ENCODE data around the gene CD207. TPM values are rescaled to one million over a fixed set of nuclear protein-coding genes. Genes with fewer than 3 reads are reported as not detected.
"Not testable (repeated sequence)": the region's sequence is repeated elsewhere in the genome, so short reads cannot be mapped to it uniquely, and the experiment has no call there.

CD207 gene
- polyA plus RNA-seq, 12 donors, result 0.11 to 3.2 (median 0.27) TPM; not detected in 5

DNA sequence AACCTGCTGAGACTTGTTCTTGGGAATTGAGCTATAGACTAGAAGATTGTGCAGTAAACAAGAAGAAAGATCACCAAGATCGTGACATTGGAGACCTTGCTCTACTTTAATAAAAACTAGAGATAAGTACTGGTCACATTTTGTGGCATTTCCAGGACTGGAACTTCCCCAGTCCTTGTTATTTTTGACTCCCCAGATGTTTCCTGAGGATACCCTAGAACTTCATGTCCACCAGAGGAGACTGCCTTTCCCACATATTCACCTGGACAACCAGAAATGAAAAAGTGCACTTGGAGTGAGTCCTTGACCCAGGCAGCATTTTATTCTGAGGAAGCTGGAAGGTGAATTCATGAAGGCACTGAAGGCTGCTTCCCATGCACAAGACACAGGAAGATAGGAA, 5.7 kb downstream of the CD207 start:
- no peak for DNase-seq

DNA sequence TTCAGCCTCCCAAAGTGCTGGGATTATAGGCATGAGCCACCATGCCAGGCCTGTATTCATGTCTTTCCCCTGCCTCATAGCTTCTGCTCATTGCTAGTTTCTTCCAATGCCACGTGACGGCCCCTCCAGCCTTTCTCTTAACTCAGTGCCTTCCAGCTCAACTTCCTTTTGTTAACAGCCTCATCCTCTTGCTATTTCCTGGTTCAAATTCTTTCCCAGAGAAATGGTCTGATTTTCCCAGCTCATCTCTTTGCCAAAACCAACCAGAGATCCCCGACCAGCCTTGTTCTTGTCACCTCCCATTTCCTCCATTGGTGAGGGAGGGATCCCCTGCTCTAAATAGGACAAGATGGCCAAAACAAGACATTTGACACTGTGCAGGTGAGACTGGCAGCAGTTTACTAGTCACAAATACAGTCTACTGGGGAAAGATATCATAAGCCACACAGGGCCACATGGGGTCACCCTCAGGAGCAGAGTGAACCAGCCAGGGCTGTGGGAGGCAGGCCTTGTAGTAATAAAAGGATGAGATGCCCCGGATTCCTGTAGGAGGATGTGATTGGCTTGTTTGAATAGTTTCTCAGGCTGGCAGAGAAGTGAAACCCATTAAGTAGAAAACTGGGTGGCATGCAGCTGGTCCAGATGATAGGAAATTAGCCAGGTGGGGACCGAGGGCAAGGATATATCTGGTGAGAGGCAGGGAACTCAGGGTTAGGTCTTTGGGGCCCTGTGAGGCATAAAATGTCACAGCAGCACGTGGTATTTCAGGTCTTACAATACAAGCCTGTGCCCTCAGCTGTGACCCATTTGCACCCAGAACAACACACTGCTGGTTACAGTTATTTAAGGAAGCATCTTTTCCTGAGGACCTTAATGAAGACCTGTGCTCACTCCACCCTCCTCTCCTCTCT, 6.4 kb downstream of the CD207 start:
- DNase-seq, result no peak

DNA sequence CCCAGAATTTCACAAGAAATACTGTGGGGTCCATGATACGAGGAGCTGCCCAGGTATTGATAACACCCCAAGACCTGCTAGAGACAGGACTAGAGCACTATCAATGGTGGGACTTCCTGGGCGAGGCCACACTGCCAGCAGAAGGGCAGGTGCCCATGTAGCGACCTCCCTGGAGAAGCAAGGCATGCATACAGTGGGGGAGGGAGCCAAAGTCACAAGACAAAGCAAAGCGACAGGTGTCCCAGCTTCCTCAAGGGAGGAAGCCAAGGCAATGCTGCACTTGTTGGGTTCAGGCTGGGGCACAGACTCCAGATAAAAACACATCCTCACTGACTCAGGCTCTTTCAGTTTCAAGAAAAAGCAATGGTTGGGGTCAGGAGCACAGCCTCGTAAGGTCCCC, 7.5 kb downstream of the CD207 start:
- no peak for DNase-seq

GRCh38 chr2:70827388-70827787, 8.2 kb downstream of the CD207 start:
- DNase-seq, result no peak

DNA sequence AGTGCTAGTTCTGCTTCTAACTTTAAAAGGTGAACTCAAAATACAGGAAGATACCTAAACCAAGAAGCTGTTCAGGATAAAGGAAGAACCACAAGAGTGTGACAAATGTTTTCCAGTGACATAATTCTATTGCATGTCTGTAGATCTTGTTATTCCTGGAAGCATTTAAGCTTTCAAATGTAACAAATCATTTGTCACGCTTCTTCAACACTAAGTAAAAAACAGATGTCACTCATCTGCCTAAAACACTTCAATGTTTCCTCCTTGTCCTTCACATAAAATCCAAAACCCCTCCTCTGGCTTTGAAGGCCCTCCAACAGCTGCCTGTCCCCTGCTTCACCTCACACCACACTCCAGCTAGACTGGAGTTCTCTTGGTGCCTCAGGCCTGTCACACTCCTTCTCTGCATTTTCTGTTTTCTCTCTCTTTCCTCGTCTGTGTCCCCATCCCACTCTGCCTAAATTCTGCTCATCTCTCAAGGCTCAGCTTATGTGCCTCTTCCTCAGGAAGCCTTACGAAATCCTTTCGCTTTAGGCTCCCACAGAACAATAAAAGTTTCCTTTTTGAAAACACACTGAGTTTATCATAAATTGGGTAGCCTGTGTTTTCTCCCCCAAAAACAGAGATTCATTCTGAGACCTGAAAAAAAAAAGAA, 8.8 kb downstream of the CD207 start:
- no peak for DNase-seq

GRCh38 chr2:70823249-70823648, 12.4 kb downstream of the CD207 start:
- DNase-seq, result no peak

DNA sequence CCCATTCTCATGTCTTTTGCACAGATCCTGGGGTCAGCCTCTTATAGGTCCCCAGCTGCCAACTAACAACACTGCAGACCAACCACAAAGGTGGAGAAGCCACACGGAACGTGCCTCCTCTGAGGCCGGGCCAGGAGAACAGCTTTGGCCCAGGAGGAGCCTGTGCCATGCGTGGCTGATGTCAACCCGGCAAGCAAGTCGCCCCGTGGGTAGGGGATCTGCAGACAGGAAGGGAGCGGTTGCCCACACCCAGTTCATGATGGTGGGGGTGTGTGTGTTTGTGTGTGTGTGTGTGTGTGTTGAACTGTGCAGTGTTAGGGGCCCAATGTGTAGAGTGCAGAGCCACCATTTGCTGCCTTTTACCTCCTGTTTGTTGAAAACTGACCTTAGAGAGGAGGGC, 12.8 kb downstream of the CD207 start:
- DNase-seq, result no peak

GRCh38 chr2:70820499-70820898, 15.1 kb downstream of the CD207 start, which contains the start of gene CLEC4F:
CLEC4F (minus strand) TSS chr2:70820599; CDS start chr2:70820523, 76 bp downstream.
- DNase-seq, result no peak

DNA sequence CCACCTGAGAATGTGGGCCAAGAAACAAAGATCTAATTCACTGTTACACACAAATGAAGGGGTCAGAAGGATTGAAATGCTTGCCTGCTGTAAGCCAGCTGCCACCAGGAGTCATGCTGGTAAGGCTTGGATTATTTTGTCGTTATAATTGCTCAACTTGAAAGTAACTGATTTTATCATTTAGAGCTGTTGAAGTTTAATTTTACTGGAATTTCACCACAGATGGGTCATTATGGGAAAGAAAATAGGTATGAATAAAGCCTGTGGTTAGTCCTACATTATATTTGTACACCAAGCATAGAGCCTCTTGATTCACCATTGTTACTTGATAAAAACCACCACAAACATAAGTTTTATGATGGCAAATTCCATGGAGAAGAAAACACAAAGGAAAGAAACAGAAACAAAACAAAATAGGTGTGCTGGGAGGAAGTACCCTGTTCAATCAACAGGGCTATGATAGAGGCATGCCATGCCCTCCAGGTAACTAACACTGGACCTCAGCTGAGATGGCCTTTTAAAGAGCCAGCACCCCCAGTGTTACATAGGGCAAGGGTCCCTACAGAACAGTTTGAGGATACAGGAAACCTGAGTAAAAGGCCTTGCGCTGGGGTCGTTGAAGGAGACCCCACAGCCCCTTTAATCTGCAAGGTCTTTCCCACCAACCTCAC, 18.2 kb downstream of the CD207 start:
- DNase-seq, result no peak

DNA sequence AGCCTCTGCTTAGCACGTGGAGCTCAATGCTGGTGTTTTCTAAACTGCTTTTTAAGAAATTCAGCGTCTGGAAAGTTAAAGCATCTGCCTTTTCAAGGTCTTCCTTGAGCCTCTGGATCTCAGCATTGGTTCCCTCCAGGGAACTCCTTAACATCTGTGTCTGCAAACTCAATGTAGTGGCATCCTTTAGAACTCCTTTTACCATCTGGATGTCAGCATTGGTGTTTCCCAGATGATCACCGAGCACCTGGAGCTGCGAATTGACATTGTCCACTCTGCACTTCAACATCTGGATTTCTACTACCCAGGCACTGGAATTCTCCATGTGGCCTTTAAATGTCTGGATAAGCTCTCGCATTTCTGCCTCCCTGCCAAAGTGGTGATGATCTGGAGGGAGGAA, 18.9 kb downstream of the CD207 start:
- no peak for DNase-seq

DNA sequence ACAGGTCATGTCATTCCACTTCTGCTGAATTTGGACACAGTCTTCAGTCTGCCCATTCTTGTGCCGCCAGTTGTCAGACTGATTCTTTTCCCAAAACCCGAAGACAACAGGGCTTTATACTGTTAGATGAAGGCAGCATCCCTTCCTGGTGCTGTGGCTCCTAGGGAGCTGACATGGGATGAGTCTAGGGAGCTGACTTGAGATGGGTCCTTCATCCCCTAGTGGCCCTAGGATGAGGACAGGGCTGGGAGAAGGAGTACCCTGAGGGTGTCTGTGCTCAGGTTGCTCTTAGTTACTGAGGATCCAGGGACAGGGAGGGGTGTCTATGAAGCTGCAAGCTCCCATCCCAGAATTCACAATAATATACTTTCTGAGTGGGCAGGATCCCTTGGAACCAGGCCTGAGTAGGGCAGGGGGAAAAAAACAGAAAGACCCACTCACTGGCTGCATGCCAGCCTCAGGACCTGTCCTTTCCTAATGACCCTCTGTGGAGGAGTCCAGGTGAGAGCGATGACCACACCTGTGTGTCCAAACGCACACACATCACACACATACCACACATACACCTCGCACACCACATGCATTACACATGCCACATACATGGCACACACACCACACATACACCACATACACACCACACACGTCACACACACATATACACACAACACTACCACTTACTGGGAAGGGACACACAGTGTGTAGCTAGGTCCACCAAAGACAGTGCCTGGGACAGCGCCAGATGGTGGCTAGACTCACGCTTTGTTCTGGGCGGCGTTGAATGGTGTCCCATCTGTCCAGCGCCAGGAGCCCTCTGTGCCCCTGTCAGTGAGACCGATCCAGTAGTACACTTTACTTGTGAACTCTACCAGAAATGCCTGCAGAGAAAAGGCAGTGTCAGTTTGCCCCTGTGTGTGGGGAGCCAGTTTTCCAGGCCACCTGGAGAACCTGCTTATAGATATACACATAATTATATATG, 26.3 kb downstream of the CD207 start:
- no peak for DNase-seq

DNA sequence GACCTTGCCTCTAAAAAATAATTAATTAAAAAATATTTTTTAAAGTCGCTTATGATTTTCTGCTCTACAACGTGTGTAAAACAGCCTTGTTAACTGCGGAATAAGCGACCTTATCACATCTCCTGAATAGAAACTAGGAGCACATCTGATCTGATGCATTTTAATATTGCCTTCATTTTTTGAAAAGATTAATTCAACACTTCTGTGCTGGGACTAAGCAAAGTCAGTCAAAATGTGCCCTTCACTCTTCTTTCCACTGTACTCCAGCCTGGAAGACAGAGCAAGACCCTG, 27.8 kb downstream of the CD207 start:
- no peak for DNase-seq

- no peak for DNase-seq
Measured at GRCh38 chr2:70807102-70807827, 28.4 kb downstream of the CD207 start.

DNA sequence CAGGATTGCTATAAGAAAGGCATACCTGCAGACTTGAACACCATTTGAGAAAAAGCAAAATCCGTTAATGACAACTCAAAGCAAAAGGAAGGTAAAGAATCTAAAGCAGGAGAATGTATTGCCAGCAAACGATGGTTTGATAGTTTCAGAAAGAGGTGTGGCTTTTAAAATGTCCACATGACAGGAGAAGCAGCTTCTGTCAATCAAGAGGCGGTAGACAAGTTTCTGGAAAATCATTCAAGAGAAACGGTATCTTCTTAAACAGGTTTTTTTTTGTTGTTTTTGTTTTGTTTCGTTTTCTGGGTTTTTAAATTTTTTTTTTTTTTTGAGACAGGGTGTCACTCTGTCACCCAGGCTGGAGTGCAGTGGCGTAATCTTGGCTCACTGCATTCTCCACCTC, 29.0 kb downstream of the CD207 start:
- DNase-seq, result no peak

- DNase-seq, result no peak
Measured at GRCh38 chr2:70806013-70806412, 29.6 kb downstream of the CD207 start.

DNA sequence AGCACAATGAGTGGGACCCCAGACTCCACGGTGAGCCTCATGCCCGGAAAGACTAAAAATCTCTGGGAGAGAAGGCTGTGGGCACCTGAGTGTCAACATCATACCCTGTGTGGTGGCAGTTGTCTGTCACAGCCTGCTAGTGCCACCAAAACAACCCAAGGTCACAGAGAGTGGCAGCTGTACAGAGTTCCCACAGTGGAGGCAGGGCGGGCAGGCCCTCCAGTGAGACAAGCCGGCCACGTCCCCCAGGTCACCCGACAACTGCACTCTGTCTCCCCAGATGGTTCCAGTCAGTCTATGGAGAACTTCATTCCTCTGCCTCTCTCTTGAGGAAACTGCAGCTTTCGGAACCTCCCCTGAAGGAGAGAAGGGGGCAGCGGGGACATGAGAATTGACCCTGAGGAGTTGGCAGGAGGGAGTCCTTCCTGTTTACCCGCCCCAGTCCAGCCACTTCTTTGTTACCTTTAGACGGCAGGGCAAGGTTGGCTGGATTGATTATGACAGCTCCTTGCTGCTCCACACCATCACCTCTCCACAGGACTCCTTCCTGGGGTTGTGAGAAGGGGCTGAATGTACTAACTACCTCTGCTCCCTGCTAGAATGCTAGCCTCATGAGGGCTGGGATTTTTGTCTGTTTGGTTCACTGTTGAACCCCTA, 33.9 kb downstream of the CD207 start:
- DNase-seq, result no peak

GRCh38 chr2:70799706-70800105, 35.9 kb downstream of the CD207 start:
- no peak for DNase-seq

DNA sequence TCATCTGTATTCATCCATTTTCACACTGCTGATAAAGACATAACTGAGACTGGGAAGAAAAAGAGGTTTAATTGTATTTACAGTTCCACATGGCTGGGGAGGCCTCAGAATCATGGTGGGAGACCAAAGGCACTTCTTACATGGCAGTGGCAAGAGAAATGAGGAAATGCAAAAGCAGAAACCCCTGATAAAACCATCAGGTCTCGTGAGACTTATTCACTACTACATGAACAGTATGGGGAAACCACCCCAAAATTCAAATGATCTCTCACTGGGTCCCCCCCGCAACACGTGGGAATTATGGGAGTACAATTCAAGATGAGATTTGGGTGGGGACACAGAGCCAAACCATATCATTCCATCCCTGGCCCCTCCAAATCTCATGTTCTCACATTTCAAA, 37.6 kb downstream of the CD207 start:
- DNase-seq, result not testable (repeated sequence)

- DNase-seq, result no peak
Measured at GRCh38 chr2:70797506-70797905, 38.1 kb downstream of the CD207 start.

DNA sequence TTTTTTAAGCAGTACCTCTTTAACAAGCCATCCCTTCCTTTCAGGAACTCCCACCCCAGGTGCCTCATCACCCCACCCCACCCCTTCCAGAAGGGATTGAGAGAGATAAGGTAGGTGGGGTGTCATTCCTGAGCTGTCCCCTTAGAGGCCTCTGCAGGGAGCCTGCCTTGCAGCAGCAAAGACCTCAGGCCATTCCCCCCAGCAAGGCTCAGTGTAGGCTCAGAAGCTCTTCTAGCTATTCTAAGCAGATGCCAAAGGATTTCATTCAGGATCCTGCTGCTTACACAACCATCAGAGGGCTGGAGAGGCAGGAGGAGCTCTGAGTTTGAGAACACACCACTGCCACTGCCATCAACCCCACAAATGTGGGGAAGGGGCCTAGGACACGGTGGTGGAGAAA, 39.4 kb downstream of the CD207 start:
- no peak for DNase-seq

Measured in muscle of arm (tissue), 12 donors.